GM18507 (cell line): ENCODE results near the gene PRKRA.
"Not testable (repeated sequence)": the region's sequence is repeated elsewhere in the genome, so short reads cannot be mapped to it uniquely, and the experiment has no call there.

Experiments
- DNase-seq: peaks from one replicate; pipeline ENCODE4 v3.0.0; 2011; ENCODE audit warnings: low read depth; ENCODE audit not compliant: insufficient read length; ENCODE audit errors: extremely low spot score
- FAIRE-seq: peaks from 2 replicates; lab custom pipeline; 2011; peaks lifted over from hg19 to GRCh38; lab: Jason Lieb, UNC

The PRKRA gene

DNA sequence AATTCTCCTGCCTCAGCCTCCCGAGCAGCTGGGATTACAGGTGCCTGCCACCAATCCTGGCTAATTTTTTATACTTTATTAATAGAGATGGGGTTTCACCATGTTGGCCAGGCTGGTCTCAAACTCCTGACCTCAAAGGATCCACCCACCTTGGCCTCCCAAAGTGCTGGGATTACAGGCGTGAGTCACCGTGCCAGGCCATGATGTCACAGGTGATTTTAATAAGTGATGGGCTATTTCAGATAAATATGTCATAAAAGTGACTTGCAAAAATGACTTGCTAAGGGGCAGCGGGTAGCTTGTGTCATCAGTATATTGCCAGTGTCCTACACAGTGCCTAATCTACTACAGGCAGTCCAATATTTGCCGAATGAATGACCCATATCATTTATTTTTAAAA, 20.3 kb upstream of the PRKRA start:
- not testable (repeated sequence) for FAIRE-seq

DNA sequence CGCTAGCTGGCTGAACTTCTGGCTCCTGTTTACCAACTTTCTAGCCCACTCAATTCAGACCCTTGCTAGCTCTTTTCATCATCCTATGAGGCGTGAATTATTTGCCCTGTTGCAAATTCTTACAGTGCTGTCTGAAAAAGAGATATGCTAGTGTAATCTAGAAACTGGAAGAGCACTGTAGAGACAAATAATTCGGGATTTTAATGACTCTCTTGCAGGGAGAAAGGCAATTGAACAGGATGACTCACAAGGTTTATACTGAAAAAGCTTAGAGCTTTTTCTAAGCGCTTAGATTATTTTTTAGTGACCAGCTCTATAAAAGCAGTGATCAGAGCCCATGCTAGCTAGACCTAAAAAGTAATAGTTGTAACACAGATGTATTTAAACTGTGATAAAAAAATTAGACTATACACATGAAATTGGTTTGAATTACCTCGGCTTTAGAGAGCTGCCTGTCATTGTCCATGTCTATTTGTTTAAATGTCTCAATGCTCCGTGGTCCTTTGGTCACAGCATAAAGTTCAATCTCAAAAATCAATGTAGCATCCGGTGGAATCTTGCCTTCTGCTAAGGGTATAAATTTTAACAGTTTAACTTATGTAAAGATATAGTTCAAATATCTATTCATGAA, 18.4 kb upstream of the PRKRA start:
- FAIRE-seq (no peak), DNase-seq (no peak)

More for the DNA sequence above, 20.3 kb upstream of the PRKRA start:
- DNase-seq: not testable (repeated sequence)

DNA sequence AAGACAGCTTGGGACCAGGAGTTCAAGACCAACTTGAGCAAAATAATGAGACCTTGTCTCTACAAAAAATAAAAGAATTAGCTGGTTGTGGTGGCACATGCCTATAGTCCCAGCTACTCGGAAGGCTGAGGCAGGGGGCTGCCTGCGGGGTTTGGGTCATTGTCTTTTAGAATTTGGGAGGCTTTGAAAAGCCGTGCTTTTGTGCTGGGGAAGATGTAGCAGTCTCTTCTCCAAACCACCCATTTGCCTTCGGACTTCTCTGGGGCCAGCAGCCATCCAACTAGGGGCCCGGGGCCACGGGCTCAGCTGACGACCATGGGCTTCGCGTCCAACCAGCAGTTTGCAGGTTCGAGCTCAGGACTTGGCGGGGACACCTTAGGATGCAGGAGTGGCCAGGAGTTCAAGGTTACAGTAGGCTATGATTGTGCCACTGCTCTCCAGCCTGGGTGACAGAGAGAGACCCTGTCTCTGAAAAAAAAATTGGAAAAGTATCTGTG, 6.5 kb upstream of the PRKRA start:
- no peak for FAIRE-seq

DNA sequence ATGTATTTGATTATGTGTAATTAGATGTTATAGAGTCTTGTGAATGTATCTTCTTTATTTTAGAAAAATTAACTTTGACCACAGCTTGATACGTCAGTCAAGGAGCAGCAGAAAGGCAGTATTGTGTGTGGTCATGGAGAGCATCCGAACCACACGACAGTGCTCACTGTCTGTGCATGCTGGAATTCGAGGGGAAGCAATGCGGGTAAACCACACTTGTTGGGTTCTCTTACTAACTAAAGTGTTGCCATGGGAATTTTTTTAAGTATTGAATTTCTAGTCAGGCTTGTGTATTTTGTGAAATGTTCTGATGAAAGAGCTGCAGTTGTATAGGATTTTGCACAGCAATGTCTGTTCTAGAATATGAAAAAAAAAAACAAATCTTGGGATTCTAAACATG, 5.0 kb upstream of the PRKRA start:
- FAIRE-seq (no peak), DNase-seq (no peak)

More for the DNA sequence above, 6.5 kb upstream of the PRKRA start:
- DNase-seq: no peak

DNA sequence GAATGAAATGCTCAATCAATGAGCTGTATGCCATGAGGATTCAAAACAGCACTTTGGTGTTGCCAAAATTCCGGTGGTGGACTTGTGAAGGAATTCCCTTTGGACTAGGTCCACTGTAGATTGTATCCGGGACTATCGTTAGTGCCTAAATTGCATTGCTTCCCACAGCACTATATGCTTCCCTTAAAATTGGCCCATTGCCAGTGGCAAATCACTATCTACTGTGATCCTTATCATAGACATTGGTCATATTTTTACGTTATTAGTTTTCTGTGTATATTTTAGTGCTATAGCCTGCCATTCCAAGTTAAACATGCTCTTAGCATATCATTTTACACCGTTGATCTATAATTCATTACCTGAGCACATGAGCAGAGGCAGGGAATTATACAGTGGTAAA, 1.9 kb upstream of the PRKRA start:
- FAIRE-seq: no peak

DNA sequence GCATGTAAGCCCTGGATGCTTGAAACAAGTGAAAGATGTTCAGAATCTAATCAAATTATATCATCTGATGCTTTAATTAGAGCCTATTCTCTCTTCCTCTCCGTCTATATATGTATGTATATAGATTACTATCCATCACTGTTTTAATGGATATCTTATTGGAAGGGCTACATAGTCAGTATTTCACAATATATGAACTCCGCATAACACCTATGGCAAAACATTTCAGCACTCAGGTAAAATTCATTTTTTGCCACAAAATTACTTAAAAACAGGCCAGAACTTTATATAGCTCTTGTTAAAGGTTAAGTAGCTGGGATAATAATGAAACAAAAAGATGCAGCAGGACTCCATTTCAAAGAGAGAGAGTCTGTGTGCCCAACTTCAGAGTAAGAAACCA, 1.4 kb upstream of the PRKRA start:
- DNase-seq: no peak
- FAIRE-seq: no peak

More for the DNA sequence above, 1.9 kb upstream of the PRKRA start:
- no peak for DNase-seq

DNA sequence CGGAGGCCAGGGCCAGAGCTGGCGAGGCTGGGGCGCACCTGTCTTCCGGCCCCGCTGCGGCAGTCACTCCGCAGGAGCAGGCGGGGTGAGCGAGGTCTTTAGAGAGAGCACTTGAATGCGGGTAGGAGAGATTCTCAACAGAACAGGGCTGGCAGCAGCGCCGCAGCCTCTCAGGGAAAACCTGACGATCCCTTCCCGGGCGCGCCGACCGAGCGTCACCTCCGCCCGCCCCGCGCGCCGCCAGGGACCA, 526 bp downstream of the PRKRA start:
- DNase-seq (no peak), FAIRE-seq (no peak)

DNA sequence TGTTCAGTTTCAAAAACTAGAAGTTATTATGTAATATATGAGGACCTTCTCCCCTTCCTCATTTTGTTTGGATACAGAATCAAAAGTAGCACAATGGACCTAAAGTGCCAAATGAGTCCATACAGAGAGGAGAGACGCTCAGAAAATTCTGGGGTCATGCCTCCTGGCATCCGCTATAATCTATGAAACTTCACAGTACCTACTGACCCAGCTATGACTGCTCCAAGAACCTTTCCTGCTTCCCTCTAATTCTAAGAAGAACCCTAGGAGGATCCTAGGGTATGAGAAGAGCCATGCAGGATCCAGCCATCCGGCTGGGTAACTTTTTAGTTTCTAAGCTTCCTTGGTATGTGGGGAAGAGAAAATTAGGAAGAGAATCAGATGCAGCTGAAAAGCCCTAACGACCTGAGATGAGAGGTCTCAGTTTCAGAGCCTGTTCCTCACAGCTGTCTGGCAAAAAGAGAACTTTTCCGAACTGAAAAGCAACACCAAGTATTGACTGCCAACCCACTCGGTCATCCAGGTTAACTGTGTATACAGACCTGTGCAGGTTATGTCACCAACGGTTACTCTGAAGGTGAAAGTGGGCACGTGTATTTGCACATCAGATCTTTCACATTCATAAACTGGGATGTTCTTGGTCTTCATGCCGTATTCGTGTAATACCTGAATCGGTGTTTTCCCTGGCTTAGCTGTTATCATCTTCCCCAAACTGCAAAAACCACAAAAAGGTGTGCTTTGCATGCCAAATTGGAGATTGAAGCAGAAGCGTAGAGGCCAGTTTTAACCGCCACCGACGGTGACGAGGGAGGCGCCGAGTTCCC, 1.1 kb downstream of the PRKRA start:
- DNase-seq: no peak

DNA sequence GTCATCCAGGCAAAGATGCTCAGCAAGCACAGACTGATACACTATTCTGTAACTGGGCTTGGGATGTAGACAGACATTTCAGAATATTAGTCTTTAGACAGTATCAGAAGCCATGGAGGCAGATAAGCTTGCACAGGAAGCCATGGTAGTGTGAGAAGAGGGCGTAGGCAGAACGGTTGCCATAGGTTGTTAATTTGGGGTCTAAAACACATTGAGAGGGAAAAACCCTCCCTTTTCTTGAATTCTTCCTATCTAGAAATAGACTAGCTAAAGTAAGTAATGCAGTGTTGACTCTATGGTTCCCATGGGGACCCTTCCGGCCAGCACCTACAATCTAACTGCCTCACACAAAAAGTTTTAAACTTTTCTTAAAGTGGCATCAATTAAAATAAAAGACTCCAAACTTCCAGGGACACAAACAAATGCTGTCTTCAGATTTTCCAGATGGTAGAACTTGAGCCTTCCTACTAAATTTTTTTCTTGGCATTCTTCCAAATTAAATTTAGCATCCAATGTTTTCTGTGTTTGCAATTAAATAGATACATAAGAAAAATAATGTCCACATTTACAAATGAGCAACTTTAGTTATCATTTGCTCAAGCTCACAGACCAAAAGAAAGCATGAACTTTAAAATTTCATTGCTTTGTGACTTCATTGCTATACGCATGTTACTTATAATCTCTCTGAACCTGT, 1.9 kb downstream of the PRKRA start:
- peak; percentile 83 for FAIRE-seq
- DNase-seq: no peak

More for the DNA sequence above, 1.1 kb downstream of the PRKRA start:
- FAIRE-seq: peak; percentile 71

DNA sequence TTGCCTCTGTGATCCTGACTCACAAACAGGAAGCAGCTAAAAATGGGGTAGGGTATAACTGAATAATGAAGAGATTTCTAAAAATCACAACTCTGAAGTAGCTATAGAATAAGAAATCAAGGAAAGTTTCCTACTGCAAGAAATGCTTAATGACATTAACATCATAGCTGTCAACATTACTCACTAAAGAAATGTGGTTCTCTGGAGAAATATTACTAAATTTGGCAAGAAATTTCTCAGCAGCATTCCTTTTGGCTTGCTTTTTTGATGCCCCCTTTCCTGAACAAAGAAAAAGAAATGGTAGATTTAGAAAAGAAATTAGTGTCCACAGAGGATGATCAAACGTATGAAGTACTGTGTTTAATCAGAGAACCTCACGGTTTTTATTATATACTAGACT, 9.5 kb downstream of the PRKRA start:
- DNase-seq (no peak), FAIRE-seq (no peak)

DNA sequence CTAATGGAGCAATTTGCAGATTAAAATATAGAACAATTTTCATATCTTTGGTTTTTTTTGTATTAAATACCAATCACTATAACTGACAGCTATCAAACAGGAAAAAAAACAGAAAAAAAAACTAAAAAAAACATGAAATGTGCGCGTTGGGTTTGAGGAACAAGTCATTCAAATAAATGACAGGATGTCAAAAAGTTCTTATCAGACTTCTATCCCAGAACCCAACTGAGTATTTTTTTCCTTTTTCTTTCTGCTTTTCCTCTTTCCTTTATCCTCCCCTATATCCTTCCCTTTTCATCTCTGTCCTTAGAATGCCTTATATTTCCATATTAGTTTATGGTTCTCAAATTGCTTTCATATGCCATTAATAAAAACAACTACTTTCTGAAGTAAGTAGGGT, 14.3 kb downstream of the PRKRA start:
- DNase-seq: no peak
- no peak for FAIRE-seq

DNA sequence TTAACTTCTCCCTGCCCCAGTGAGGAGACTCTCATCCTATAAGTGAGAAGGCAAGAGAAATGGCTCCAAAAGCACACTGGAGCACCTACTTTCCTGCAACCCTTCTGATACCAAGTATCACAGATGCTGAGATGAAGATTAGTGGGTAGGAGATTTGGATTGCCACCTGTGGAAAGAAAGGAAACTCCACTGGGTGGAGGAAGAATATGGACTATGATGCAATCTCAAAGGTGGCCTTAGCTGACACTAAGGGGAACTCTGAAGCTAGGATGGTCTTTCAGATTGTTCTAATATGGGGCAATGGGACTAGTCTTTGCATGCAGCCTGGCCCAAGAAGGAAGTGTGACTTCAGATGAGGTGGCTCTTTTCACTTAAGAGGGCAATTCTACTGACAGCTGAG, 21.6 kb downstream of the PRKRA start:
- DNase-seq (no peak), FAIRE-seq (no peak)

DNA sequence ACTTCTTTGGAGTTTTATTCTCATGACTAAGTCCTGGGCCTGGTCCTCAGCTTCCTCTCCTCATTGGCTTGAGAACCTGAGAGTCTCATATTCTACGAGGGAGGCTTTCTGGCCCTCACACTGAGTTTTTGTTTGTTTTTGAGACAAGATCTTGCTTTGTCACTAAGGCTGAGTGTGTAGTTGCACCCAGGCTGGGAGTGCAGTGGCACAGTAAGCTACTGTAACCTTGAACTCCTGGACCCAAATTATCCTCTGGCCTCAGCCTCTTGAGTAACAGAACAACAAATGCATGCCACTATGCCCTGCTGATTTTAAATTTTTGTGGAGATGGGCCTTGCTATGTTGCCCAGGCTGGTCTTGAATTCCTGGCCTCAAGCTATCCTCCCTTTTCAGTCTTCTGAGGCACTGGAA, 22.6 kb downstream of the PRKRA start:
- DNase-seq (no peak), FAIRE-seq (no peak)

DNA sequence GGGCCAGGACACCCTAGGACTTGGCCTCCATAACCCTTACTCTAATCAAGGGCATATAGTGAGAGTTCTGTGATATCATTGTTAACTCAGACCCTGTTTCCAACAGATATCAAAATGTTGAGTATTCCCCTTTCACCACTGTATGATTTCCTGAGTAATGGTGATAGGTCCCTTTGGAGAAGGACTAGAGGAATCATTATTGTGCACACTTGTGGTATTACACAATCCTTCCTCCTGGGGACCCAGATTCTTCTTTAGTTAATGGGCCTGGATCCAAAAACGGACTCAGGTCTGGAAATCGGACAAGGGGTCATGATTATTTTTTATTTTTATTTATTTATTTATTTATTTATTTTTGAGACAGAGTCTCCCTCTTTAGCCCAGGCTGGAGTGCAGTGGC, 23.5 kb downstream of the PRKRA start:
- DNase-seq (no peak), FAIRE-seq (no peak)

DNA sequence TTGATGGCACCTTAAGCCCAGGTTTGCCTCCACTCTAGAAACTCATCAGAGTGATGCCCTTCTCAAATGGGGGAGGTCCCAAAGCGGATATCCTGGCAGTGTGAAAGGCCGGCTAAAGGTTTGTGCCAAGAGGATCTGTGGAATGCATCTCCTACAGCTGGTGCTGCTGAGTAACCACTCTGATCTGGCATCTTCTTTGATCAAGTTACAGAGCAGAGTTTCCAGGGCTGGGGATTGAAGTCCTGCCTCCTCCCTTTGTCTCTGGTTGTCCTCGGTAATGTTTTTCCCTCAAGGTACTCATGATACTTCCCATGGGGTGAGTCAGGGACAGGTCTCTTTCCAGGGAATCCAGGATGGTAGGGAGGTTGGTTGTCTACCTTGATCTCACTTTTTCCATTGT, 24.6 kb downstream of the PRKRA start:
- DNase-seq (no peak), FAIRE-seq (no peak)

DNA sequence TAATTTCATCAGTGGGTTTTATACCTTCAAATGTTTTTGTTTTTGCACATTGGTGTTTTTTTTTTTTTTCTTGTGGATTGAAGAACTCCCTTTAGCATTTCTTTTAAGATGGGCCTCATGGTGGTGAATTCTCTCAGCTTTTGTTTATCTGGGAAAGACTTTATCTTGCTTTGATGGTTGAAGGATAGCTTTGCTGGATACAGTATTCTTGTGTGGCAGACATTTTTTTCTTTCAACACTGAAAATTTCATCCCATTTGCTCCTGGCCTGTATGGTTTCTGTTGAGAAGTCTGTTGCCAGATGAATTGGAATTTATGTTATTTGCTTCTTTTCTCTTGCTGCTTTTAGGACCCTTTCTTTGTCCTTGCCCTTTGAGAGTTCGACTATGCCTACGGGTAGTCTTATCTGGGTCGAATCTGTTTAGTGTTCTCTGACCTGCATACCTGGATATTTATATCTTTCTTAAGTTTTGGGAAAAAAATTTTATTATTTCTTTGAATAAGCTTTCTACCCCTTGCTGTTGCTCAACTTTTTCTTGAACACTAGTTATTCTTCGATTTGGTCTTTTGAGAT, 25.6 kb downstream of the PRKRA start:
- DNase-seq (no peak), FAIRE-seq (no peak)

DNA sequence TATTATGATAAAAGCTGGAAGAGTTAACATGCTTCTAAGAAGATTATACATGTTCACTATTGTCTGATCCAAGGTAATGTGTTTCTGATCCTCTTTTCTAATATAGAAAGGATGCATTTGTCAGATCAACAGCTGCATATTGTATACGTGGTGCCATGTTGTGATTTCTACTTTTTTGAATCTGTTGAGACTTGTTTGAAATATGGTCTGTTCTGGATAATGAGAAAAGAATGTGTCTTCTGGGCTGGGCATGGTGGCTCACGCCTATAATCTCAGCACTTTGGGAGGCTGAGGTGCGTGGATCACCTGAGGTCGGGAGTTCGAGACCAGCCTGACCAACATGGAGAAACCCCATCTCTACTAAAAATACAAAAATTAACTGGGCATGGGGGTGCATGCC, 27.2 kb downstream of the PRKRA start:
- FAIRE-seq, DNase-seq: not testable (repeated sequence)

DNA sequence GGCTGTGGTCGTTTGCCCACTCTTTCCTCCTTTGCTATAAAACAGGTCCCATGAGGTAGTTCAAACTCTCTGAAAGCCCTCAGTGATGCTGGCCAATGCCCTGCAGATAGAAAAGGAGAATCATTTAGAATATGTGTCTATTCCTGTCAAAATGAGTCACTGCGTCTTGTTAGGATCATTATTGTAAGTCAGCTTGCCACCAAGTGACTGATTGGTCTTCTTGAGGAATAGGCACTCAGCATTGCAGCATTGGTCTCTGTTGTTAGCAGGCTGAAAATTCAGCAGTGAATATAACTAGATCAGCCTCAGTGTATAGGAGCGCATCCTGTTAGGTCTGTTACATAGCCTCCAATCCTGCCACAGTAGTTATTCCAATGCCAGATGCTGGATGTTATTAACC, 28.9 kb downstream of the PRKRA start:
- no peak for DNase-seq
- FAIRE-seq: no peak

DNA sequence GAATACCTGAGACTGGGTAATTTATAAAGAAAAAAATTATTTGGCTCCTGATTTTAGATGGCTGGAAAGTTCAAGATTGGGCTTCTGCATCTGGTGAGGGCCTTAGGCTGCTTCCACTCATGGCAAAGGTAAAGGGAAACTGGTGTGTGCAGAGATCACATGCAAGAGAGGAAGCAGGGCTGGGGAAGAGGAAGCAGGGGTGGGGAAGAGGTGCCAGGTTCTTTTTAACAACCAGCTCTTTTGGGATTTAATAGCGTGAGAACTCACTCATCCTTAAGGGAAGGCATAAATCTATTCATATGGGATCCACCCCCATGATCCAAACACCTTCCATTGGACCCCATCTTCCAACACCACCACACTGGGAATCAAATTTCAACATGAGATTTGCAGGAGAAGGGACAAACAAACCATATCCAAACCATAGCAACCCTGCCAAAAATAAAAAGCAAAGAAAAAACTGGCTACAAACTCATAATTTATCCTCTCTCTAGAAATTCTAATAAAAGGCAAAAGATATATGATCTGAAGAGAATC, 30.4 kb downstream of the PRKRA start:
- DNase-seq: no peak
- no peak for FAIRE-seq

DNA sequence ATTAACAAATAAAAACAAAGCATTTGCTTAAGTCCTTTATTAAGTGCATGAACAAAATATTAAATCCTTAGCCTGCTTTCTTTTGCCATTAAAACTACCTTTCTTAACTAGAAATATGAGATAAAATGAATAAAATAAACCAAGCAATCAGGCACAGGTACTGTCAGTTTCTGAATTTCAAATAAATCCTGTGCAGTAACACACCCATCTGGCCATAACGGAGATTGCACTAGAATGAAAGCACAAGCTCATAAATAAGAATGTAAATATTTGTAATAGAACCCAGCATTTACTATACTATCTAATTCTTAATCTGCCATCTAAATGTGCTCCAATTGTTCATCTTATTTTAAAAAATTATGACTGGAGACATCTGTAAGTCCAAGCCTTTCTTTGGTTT, 31.9 kb downstream of the PRKRA start:
- FAIRE-seq (no peak), DNase-seq (no peak)
